Natural killer cell (primary cell): ENCODE data around the gene FAM169A. TPM values are rescaled to one million over a fixed set of nuclear protein-coding genes. Genes with fewer than 3 reads are reported as not detected.

ENCODE experiments used
- ATAC-seq, 3 donors: fragments of 150-1000 bp in 2 of 3; fragments of 200-7000 bp in 1 of 3; cut with Tn5 transposase; 1 replicate in 1 of 3; 2 replicates in 2 of 3; pipeline ENCODE4 v1.10.0; 2021; ENCODE audit warnings: mild to moderate bottlenecking in 2 of 3, moderate library complexity in 2 of 3
- DNase-seq, 2 donors: peaks; one replicate each; pipeline versions ENCODE4 v3.0.0 to v3.0.0-alpha.2; 2013 to 2021; ENCODE audit warnings: mixed read lengths in 1 of 2
- H3K27ac ChIP-seq: one replicate; pipeline ENCODE4 v1.5.1; 2013; ENCODE audit warnings: mild to moderate bottlenecking, low read length
- H3K27me3 ChIP-seq: one replicate; pipeline ENCODE4 v1.6.1; 2013; ENCODE audit warnings: low read length; ENCODE audit not compliant: control insufficient read depth, insufficient read depth
- H3K36me3 ChIP-seq: one replicate; pipeline ENCODE4 v1.6.1; 2013; ENCODE audit warnings: low read length; ENCODE audit not compliant: control insufficient read depth, insufficient read depth
- H3K4me1 ChIP-seq: one replicate; pipeline ENCODE4 v1.6.1; 2013; ENCODE audit warnings: low read length; ENCODE audit not compliant: control insufficient read depth, insufficient read depth
- H3K4me3 ChIP-seq: one replicate; pipeline ENCODE4 v1.5.1; 2013; ENCODE audit warnings: low read length
- H3K9me3 ChIP-seq: one replicate; pipeline ENCODE4 v1.6.1; 2013; ENCODE audit warnings: low read length; ENCODE audit not compliant: control insufficient read depth, insufficient read depth
- H3K27ac Mint-ChIP-seq, 2 donors: one replicate each; pipeline ENCODE4 v1.8.0; 2022; ENCODE audit warnings: mild to moderate bottlenecking in 2 of 2, mixed read lengths in 2 of 2, moderate library complexity in 1 of 2
- H3K27me3 Mint-ChIP-seq, 2 donors: one replicate each; pipeline ENCODE4 v1.8.0; 2022; ENCODE audit warnings: low read depth in 2 of 2, mixed read lengths in 2 of 2
- H3K36me3 Mint-ChIP-seq: one replicate; pipeline ENCODE4 v1.8.0; 2022; ENCODE audit warnings: mixed read lengths
- H3K4me1 Mint-ChIP-seq, 2 donors: one replicate each; pipeline ENCODE4 v1.8.0; 2022; ENCODE audit warnings: mixed read lengths in 2 of 2
- H3K4me3 Mint-ChIP-seq: one replicate; pipeline ENCODE4 v1.8.0; 2022; ENCODE audit warnings: mild to moderate bottlenecking, moderate library complexity, mixed read lengths
- H3K9me3 Mint-ChIP-seq, 2 donors: one replicate each; pipeline ENCODE4 v1.8.0; 2022; ENCODE audit warnings: mixed read lengths in 2 of 2
- CTCF ChIP-seq: fragments of 200-600 bp; IDR thresholded peaks from one replicate; pipeline ENCODE4 v1.8.0; 2022; ENCODE audit warnings: antibody characterized with exemption
- WGBS: methylation state at CpG from one replicate; pipeline ENCODE4 v1.1.7; 2013; ENCODE audit warnings: missing lambda C conversion rate; ENCODE audit not compliant: insufficient coverage; 5-methylcytosine and 5-hydroxymethylcytosine counted together
- intact Hi-C: fragments of 100-400 bp; cut with micrococcal nuclease; formaldehyde crosslinking; loops from one replicate; pipeline ENCODE4 v1.14.2; 2022
- total RNA-seq, 4 donors: library from RNA; stranded (reverse); fragments of 120-200 nt in 1 of 4; gene quantifications; one replicate each; pipeline versions ENCODE4 v1.2.3 to v1.2.4, GENCODE V29; 2013 to 2022

FAM169A gene
- total RNA-seq, 3 donors from 2014 or later (not counting 1 experiment from before 2014, with no cell fraction given) = 28.0 to 32.6 (median 28.6) TPM

GRCh38 chr5:74853256-74853655 is 12.9 kb downstream of the FAM169A start:
- Histone ChIP-seq H3K27me3 (no peaks in the 10 kb centered on the region), H3K36me3 (no peaks in the 10 kb centered on the region), H3K4me1 (peaks cover 7% of the 10 kb centered on the region), H3K9me3 (no peaks in the 10 kb centered on the region), H3K4me3 (no peak overlapping the region), H3K27ac (no peak overlapping the region)
- peaks cover 34 to 50% of the 10 kb centered on the region in 2 donors for H3K4me1 Mint-ChIP-seq
- peaks cover 6% of the 10 kb centered on the region for H3K36me3 Mint-ChIP-seq
- TF ChIP-seq CTCF = no peak
- H3K27ac Mint-ChIP-seq = peak overlapping the region; percentile 77 to 86
- no peak overlapping the region for H3K4me3 Mint-ChIP-seq
- H3K27me3 Mint-ChIP-seq = no peaks in the 10 kb centered on the region
- intact Hi-C loops = no loop called here
- DNase-seq (no peak), ATAC-seq (no peak)
- H3K9me3 Mint-ChIP-seq = no peaks in the 10 kb centered on the region
- WGBS = 86% methylated on average over 2 of the region's 2 CpGs

GRCh38 chr5:74851684-74852353 is 14.4 kb downstream of the FAM169A start:
- DNase-seq = no peak
- Mint-ChIP-seq H3K4me1 (peaks cover 39 to 56% of the 10 kb centered on the region in 2 donors), H3K9me3 (no peaks in the 10 kb centered on the region), H3K27ac (peak overlapping the region; percentile 77 to 86), H3K4me3 (peak overlapping the region; percentile 88), H3K36me3 (peaks cover 6% of the 10 kb centered on the region), H3K27me3 (no peaks in the 10 kb centered on the region)
- Histone ChIP-seq H3K36me3 (no peaks in the 10 kb centered on the region), H3K27me3 (no peaks in the 10 kb centered on the region), H3K27ac (peak overlapping the region; percentile 64), H3K9me3 (no peaks in the 10 kb centered on the region), H3K4me3 (no peak overlapping the region), H3K4me1 (peaks cover 7% of the 10 kb centered on the region)
- intact Hi-C loops = no loop called here
- no peak for TF ChIP-seq CTCF
- ATAC-seq = peak; percentile 66 to 81 (median 66)
- 11% methylated on average over 2 of the region's 4 CpGs for WGBS

GRCh38 chr5:74850789-74851425 is 15.3 kb downstream of the FAM169A start:
- DNase-seq = no peak
- 38% methylated on average over 4 of the region's 4 CpGs for WGBS
- H3K4me1 ChIP-seq = peaks cover 7% of the 10 kb centered on the region
- H3K4me3 ChIP-seq = no peak overlapping the region
- no peak for TF ChIP-seq CTCF
- H3K4me1 Mint-ChIP-seq = peaks cover 42 to 53% of the 10 kb centered on the region in 2 donors
- peak overlapping the region; percentile 88 for H3K4me3 Mint-ChIP-seq
- intact Hi-C loops = no loop called here
- H3K27me3 Mint-ChIP-seq = no peaks in the 10 kb centered on the region
- ATAC-seq = peak in 2 of 3 donors; percentile 34 to 36
- H3K27me3 ChIP-seq = no peaks in the 10 kb centered on the region
- H3K27ac ChIP-seq = peak overlapping the region; percentile 4
- no peaks in the 10 kb centered on the region for H3K9me3 Mint-ChIP-seq
- H3K9me3 ChIP-seq = no peaks in the 10 kb centered on the region
- H3K36me3 Mint-ChIP-seq = peaks cover 3% of the 10 kb centered on the region
- no peaks in the 10 kb centered on the region for H3K36me3 ChIP-seq
- H3K27ac Mint-ChIP-seq = peak overlapping the region; percentile 77 to 86
